WERI-Rb-1 (cell line): ENCODE data around the gene MRPS14.
"Not testable (repeated sequence)": the region's sequence is repeated elsewhere in the genome, so short reads cannot be mapped to it uniquely, and the experiment has no call there.

ENCODE experiments used
- DNase-seq: peaks from one replicate; pipeline ENCODE4 v3.0.0-alpha.2; 2020
- H3K27ac ChIP-seq: fragments of 250-450 bp; sonication (Bioruptor Pico); 2 replicates; pipeline ENCODE4 v1.5.1; 2020; ENCODE audit warnings: mild to moderate bottlenecking, moderate library complexity
- H3K27me3 ChIP-seq: fragments of 250-450 bp; sonication (Bioruptor Pico); 2 replicates; pipeline ENCODE4 v1.5.1; 2021; ENCODE audit warnings: mild to moderate bottlenecking, low read depth, moderate library complexity; ENCODE audit not compliant: insufficient read depth, severe bottlenecking
- H3K36me3 ChIP-seq: fragments of 250-450 bp; sonication (Bioruptor Pico); 2 replicates; pipeline ENCODE4 v1.5.1; 2020; ENCODE audit warnings: mild to moderate bottlenecking, moderate library complexity
- H3K4me3 ChIP-seq: 2 replicates; pipeline ENCODE4 v1.5.1; 2011; ENCODE audit warnings: low read depth, mild to moderate bottlenecking, control low read depth, low read length
- H3K9me3 ChIP-seq: fragments of 250-450 bp; sonication (Bioruptor Pico); 2 replicates; pipeline ENCODE4 v1.5.1; 2021; ENCODE audit warnings: mild to moderate bottlenecking, moderate library complexity; ENCODE audit not compliant: severe bottlenecking
- CTCF ChIP-seq: IDR thresholded peaks from 2 replicates; pipeline ENCODE4 v1.5.1; 2011; ENCODE audit warnings: low read depth, mild to moderate bottlenecking, control low read depth, inconsistent platforms, low read length

The MRPS14 gene

GRCh38 chr1:175034775-175035174 is 11.6 kb upstream of the MRPS14 start:
- no peak for DNase-seq
- Histone ChIP-seq H3K4me3 (no peak overlapping the region), H3K9me3 (no peaks in the 10 kb centered on the region), H3K27me3 (no peaks in the 10 kb centered on the region), H3K36me3 (no peaks in the 10 kb centered on the region), H3K27ac (no peak overlapping the region)
- no peak for TF ChIP-seq CTCF

GRCh38 chr1:175033953-175034352 is 10.7 kb upstream of the MRPS14 start:
- Histone ChIP-seq H3K4me3 (no peak overlapping the region), H3K27me3 (no peaks in the 10 kb centered on the region), H3K9me3 (no peaks in the 10 kb centered on the region), H3K36me3 (no peaks in the 10 kb centered on the region), H3K27ac (no peak overlapping the region)
- TF ChIP-seq CTCF: no peak
- DNase-seq: no peak

- no peak overlapping the region for H3K27ac ChIP-seq
- H3K36me3 ChIP-seq: peaks cover 3% of the 10 kb centered on the region
- no peak for DNase-seq
- TF ChIP-seq CTCF: no peak
- H3K9me3 ChIP-seq: no peaks in the 10 kb centered on the region
- no peak overlapping the region for H3K4me3 ChIP-seq
- no peaks in the 10 kb centered on the region for H3K27me3 ChIP-seq
Observed at GRCh38 chr1:175024773-175025172, 1.5 kb upstream of the MRPS14 start.

GRCh38 chr1:175023922-175024242 is 657 bp upstream of the MRPS14 start:
- peak overlapping the region; percentile 77 for H3K27ac ChIP-seq
- H3K27me3 ChIP-seq: not testable (repeated sequence)

GRCh38 chr1:175019524-175019923 is 3.7 kb downstream of the MRPS14 start:
- no peak for TF ChIP-seq CTCF
- Histone ChIP-seq H3K4me3 (no peak overlapping the region), H3K27ac (no peak overlapping the region), H3K9me3 (no peaks in the 10 kb centered on the region), H3K36me3 (peaks cover 46% of the 10 kb centered on the region), H3K27me3 (no peaks in the 10 kb centered on the region)
- no peak for DNase-seq

More at GRCh38 chr1:175023922-175024242, 657 bp upstream of the MRPS14 start:
- DNase-seq, H3K36me3 ChIP-seq, H3K9me3 ChIP-seq: not testable (repeated sequence)
- peak overlapping the region; percentile 93 for H3K4me3 ChIP-seq

GRCh38 chr1:175015243-175015642 is 8.0 kb downstream of the MRPS14 start:
- Histone ChIP-seq H3K36me3 (peaks cover 84% of the 10 kb centered on the region), H3K9me3 (no peaks in the 10 kb centered on the region), H3K27me3 (no peaks in the 10 kb centered on the region), H3K4me3 (no peak overlapping the region), H3K27ac (no peak overlapping the region)
- no peak for TF ChIP-seq CTCF
- no peak for DNase-seq
